ENCODE measurements around the gene WNT10A.

WNT10A gene

DNA sequence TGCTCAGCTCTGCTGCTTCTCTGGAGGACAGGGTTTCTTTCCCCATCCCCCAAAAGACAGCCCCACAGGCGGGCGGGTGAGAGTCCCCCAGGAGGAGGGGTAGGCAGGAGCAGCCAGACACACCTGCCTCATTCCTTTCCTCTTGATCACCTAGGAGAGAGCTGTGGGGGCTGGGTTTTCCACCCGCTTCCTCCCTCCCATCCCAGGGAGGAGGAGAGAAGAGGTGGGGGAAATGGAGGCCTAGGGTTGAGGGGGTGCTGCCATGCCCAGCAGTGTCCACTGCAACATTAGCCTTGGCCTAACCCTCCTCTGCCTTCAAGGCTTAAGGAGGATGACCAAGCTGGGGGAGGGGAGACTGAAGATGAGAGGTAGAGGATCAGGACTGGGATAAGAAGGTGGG, 14.7 kb downstream of the WNT10A start:
- no peak for DNase-seq (ENCODE audit: extremely low read depth, low read depth)
- TF ChIP-seq, protein P1, sequence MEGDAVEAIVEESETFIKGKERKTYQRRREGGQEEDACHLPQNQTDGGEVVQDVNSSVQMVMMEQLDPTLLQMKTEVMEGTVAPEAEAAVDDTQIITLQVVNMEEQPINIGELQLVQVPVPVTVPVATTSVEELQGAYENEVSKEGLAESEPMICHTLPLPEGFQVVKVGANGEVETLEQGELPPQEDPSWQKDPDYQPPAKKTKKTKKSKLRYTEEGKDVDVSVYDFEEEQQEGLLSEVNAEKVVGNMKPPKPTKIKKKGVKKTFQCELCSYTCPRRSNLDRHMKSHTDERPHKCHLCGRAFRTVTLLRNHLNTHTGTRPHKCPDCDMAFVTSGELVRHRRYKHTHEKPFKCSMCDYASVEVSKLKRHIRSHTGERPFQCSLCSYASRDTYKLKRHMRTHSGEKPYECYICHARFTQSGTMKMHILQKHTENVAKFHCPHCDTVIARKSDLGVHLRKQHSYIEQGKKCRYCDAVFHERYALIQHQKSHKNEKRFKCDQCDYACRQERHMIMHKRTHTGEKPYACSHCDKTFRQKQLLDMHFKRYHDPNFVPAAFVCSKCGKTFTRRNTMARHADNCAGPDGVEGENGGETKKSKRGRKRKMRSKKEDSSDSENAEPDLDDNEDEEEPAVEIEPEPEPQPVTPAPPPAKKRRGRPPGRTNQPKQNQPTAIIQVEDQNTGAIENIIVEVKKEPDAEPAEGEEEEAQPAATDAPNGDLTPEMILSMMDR (IDR thresholded peaks at IDR 0.05; ENCODE audit: low read depth, low read length): no peak

GRCh38 chr2:218895759-218896500, 15.3 kb downstream of the WNT10A start:
- TF ChIP-seq, protein P1 (IDR thresholded peaks at IDR 0.05; ENCODE audit: low read depth, low read length): no peak
- no peak for DNase-seq (ENCODE audit: extremely low read depth, low read depth)

DNA sequence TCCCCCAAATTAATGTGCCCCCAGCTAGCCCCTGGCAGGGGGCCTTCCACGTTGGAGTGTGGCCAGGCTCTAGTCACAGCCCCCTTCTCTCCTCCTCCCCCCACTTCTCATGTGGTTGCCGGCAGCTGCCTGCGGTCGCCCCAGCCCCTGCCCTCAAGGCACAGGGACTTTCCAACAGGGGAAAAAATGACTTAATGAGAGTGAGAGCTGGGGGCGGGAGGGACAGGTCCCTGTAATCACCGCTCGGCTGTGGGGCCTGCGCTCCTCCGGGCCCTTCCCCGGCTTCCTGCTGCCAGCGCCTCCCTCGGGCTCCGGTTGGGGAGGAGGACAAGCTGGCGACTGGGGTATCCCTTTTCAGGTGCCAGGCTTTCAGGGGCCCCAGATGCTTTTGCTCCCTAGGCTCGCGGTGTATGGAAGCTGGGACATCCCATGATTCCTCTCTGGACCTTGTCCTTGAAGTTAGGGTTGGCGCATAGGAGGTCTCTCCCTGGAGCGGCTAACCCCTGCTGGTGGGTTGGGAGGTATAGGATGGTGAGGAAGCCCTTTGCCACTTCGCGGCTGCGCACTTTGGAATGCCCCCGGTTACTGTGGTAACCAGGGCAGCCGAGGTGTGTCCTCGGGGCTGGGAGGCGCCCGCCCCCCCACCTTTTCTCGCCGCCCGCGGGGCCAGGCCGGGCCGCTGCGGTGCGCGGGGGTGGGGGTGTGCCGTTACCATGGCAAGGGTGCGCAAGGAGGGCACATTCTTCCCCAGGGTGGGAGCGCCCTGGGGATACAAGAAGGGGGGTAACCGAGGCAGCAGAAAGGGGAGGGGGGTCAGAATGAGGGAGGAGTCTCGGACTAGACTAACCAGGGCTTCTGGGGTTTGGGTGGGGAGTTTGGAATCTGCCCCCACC, 16.1 kb downstream of the WNT10A start:
- TF ChIP-seq, protein P1 (IDR thresholded peaks at IDR 0.05; ENCODE audit: low read depth, low read length): no peak
- DNase-seq (ENCODE audit: extremely low read depth, low read depth): no peak

DNA sequence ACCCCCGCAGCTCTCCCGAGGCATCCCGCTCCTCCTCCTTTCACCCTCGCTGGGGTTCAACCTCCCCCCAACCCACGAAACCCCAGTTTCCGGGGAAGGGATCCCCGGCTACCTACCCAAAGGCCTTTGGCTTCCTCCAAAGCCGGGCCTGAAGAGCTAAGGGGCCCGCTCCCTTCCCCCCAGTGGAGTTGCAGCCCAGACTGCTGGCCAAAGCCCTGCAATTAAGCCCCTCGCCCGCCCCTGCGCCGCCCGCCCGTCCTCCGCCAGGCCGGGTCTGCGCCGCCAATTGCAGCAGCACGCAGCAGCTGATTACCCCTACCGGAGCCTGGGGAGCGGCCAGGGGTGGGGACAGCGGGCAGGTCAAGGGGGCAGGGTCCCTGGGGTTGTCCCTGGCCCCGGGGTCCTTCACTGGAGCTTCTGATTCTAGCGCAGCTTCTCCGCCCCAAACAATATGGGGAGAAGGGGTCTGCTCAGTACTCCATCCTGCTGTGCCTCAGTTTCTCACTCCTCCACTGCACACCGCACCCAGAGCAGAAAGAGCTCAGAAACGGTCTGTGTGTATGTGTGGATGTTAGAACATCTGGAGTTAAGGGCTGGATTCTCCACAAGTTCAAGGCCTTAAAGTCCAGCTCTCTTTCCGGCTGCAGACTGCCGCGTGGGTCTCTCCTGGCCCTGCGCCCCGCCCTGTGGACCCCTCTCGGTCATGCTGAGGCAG, 16.9 kb downstream of the WNT10A start:
- DNase-seq (ENCODE audit: extremely low read depth, low read depth): no peak
- TF ChIP-seq, protein P1 (IDR thresholded peaks at IDR 0.05; ENCODE audit: low read depth, low read length): no peak

- TF ChIP-seq, protein P1 (IDR thresholded peaks at IDR 0.05; ENCODE audit: low read depth, low read length): peak; percentile 92
- no peak for DNase-seq (ENCODE audit: extremely low read depth, low read depth)
These were observed 17.6 kb downstream of the WNT10A start for GRCh38 chr2:218898109-218898878.

GRCh38 chr2:218899147-218899546, 18.5 kb downstream of the WNT10A start:
- TF ChIP-seq, protein P1 (IDR thresholded peaks at IDR 0.05; ENCODE audit: low read depth, low read length): no peak
- DNase-seq (ENCODE audit: extremely low read depth, low read depth): no peak

Measured in AG09319 (cell line).